Peyer's patch (tissue), 4 donors: ENCODE data around the gene ACIN1.

Source experiments
- POLR2A ChIP-seq, 2 donors: fragments of 450-650 bp; IDR thresholded peaks; one replicate each; pipeline ENCODE4 v1.5.1; 2017; ENCODE audit warnings: antibody characterized with exemption in 2 of 2, mild to moderate bottlenecking in 2 of 2, moderate library complexity in 2 of 2
- TF ChIP-seq, protein P1 (sequence below), 6 experiments: fragments of 450-650 bp in 4 of 6; fragments of 200-600 bp in 2 of 6; sonication (generic) in 1 of 6; IDR thresholded peaks; one replicate each; pipeline ENCODE4 v1.5.1; 2017 to 2019; ENCODE audit warnings: antibody characterized with exemption in 6 of 6, mild to moderate bottlenecking in 3 of 6, moderate library complexity in 1 of 6

DNA sequence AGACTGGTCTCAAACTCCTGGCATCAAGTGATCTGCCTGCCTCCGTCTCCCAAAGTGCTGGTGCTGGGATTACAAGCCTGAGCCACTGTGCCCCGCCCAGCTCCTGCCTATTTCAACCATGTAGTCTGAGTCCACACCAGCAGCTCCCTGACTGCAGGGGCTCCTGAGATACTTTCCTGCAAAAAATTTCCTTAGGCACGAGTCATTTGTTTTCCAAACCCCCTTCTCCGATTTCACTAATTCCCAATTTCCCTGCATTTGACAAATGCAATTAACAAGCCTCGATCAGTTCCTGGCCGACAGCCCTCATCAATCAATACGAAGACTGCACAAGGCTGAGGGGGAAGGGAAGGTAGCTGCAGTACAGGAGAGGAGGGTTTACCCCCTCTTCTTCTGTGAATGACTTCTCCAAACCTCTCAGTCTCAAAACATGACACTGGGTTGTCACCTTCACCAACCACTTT, 70.3 kb downstream of the ACIN1 start:
- TF ChIP-seq, protein P1, sequence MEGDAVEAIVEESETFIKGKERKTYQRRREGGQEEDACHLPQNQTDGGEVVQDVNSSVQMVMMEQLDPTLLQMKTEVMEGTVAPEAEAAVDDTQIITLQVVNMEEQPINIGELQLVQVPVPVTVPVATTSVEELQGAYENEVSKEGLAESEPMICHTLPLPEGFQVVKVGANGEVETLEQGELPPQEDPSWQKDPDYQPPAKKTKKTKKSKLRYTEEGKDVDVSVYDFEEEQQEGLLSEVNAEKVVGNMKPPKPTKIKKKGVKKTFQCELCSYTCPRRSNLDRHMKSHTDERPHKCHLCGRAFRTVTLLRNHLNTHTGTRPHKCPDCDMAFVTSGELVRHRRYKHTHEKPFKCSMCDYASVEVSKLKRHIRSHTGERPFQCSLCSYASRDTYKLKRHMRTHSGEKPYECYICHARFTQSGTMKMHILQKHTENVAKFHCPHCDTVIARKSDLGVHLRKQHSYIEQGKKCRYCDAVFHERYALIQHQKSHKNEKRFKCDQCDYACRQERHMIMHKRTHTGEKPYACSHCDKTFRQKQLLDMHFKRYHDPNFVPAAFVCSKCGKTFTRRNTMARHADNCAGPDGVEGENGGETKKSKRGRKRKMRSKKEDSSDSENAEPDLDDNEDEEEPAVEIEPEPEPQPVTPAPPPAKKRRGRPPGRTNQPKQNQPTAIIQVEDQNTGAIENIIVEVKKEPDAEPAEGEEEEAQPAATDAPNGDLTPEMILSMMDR (IDR thresholded peaks at IDR 0.05) = no peak
- TF ChIP-seq POLR2A (IDR thresholded peaks at IDR 0.05) = no peak
